Activated naive CD4-positive, alpha-beta T cell treated with anti-CD3 and anti-CD28 coated beads for 36 hours (primary cell): ENCODE results near the gene TPST1. TPM values are rescaled to one million over a fixed set of nuclear protein-coding genes. Genes with fewer than 3 reads are reported as not detected.
"Not testable (repeated sequence)": the region's sequence is repeated elsewhere in the genome, so short reads cannot be mapped to it uniquely, and the experiment has no call there.

ENCODE experiments used
- CTCF ChIA-PET: fragments of 350-600 bp; sonication (Branson Sonifier 250); formaldehyde crosslinking; loops from one replicate; lab custom pipeline; 2021; ENCODE audit warnings: antibody characterized with exemption; lab: Charles Lee
- DNase-seq: peaks from one replicate; pipeline ENCODE4 v3.0.0-alpha.2; 2020
- H3K27ac Mint-ChIP-seq: one replicate; pipeline ENCODE4 v1.8.0; 2021; ENCODE audit warnings: mild to moderate bottlenecking, mixed read lengths
- H3K27me3 Mint-ChIP-seq: one replicate; pipeline ENCODE4 v1.8.0; 2021; ENCODE audit warnings: low read depth, mixed read lengths
- H3K36me3 Mint-ChIP-seq: one replicate; pipeline ENCODE4 v1.8.0; 2021; ENCODE audit warnings: low read depth, mixed read lengths
- H3K4me1 Mint-ChIP-seq: one replicate; pipeline ENCODE4 v1.8.0; 2021; ENCODE audit warnings: low read depth, mixed read lengths
- H3K4me3 Mint-ChIP-seq: one replicate; pipeline ENCODE4 v1.8.0; 2021; ENCODE audit warnings: mild to moderate bottlenecking, moderate library complexity, mixed read lengths
- H3K9me3 Mint-ChIP-seq: one replicate; pipeline ENCODE4 v1.8.0; 2021; ENCODE audit warnings: mixed read lengths
- intact Hi-C: fragments of 100-400 bp; cut with micrococcal nuclease; formaldehyde crosslinking; loops from one replicate; pipeline ENCODE4 v1.15.1; 2023
- total RNA-seq, 2 experiments: library from RNA; stranded (reverse); gene quantifications; one replicate each; pipeline ENCODE4 v1.2.3, GENCODE V29; 2021

TPST1 gene
- total RNA-seq, 2 experiments from 2014 or later = 1.9 to 3.8 TPM

- intact Hi-C loops = no loop called here
- H3K9me3 Mint-ChIP-seq = no peaks in the 10 kb centered on the region
- H3K36me3 Mint-ChIP-seq = no peaks in the 10 kb centered on the region
- no peak for DNase-seq
- no peak overlapping the region for H3K27ac Mint-ChIP-seq
- peaks cover 4% of the 10 kb centered on the region for H3K4me1 Mint-ChIP-seq
- H3K4me3 Mint-ChIP-seq = no peak overlapping the region
- H3K27me3 Mint-ChIP-seq = no peaks in the 10 kb centered on the region
- CTCF ChIA-PET = no interaction called here
These were observed 16.3 kb downstream of the TPST1 start for GRCh38 chr7:66221442-66221841.

GRCh38 chr7:66227808-66228207 lies 22.7 kb downstream of the TPST1 start:
- Mint-ChIP-seq H3K4me1 (no peaks in the 10 kb centered on the region), H3K27ac (no peak overlapping the region), H3K27me3 (no peaks in the 10 kb centered on the region), H3K4me3 (no peak overlapping the region), H3K36me3 (no peaks in the 10 kb centered on the region), H3K9me3 (peaks cover 3% of the 10 kb centered on the region)
- DNase-seq = no peak
- CTCF ChIA-PET = no interaction called here
- intact Hi-C loops = no loop called here

DNA sequence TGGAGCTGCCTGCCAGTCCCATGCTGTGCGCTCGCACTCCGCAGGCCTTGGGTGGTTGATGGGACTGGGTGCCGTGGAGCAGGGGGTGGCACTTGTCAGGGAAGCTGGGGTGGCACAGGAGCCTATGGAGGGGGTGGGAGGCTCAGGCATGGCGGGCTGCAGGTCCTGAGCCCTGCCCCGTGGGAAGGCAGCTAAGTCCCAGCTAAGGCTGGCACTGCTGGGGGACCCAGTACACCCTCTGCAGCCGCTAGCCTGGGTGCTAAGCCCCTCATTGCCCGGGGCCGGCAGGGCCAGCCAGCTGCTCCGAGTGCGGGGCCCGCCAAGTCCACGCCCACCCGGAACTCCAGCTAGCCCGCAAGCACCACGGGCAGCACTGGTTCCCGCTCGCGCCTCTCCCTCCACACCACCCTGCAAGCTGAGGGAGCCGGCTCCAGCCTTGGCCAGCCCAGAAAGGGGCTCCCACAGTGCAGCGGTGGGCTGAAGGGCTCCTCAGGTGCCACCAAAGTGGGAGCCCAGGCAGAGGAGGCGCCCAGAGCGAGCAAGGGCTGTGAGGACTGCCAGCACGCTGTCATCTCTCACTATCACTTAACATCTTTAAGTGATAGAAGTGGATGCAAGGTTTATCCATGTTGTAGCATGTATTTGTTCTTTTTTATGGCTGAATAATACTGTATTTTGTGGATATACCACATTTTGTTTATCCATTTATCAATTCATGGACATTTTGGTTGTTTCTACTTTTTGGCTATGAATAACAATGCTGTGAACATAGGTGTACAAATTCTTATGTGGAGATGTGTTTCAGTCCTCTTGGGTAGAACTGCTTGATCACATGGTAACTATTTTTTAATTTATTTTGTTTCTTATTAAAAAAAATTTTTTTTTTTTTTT lies 26.4 kb downstream of the TPST1 start:
- H3K9me3 Mint-ChIP-seq, H3K4me1 Mint-ChIP-seq, intact Hi-C loops, H3K27ac Mint-ChIP-seq, DNase-seq, H3K27me3 Mint-ChIP-seq, H3K36me3 Mint-ChIP-seq, H3K4me3 Mint-ChIP-seq: not testable (repeated sequence)
- CTCF ChIA-PET = interaction anchor here (0.7 kb wide), 1 partner anchor 145 kb away, joined by 3 read pairs; no protein-coding TSS in a partner anchor

DNA sequence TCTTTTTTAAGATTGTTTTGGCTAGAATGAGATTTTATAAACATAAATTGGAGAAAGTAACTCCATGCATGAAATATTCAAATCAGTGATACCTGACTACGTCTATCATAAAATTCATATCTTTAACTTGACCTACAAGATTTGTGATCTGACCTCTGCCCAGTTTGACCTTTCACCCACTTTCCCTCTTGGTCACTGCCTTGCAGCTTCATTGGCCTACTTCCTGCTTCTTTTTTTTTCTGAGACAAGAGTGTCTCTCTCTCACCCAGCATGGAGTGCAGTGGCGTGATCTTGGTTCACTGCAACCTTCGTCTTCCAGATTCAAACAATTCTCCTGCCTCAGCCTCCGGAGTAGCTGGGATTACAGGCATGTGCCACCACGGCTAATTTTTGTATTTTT lies 28.5 kb downstream of the TPST1 start:
- peaks cover 5% of the 10 kb centered on the region for H3K4me1 Mint-ChIP-seq
- CTCF ChIA-PET = no interaction called here

GRCh38 chr7:66236713-66237303 lies 31.7 kb downstream of the TPST1 start:
- Mint-ChIP-seq H3K36me3 (peaks cover 1% of the 10 kb centered on the region), H3K4me1 (peaks cover 5% of the 10 kb centered on the region), H3K4me3 (no peak overlapping the region), H3K9me3 (peaks cover 5% of the 10 kb centered on the region), H3K27me3 (no peaks in the 10 kb centered on the region), H3K27ac (no peak overlapping the region)
- intact Hi-C loops = no loop called here
- DNase-seq = no peak
- CTCF ChIA-PET = interaction anchor here (0.6 kb wide), 1 partner anchor 139 kb away, joined by 3 read pairs; no protein-coding TSS in a partner anchor

More for the DNA sequence above, 28.5 kb downstream of the TPST1 start:
- DNase-seq = no peak
- peaks cover 1% of the 10 kb centered on the region for H3K36me3 Mint-ChIP-seq
- no peaks in the 10 kb centered on the region for H3K27me3 Mint-ChIP-seq
- peaks cover 5% of the 10 kb centered on the region for H3K9me3 Mint-ChIP-seq
- intact Hi-C loops = no loop called here
- H3K4me3 Mint-ChIP-seq = no peak overlapping the region
- H3K27ac Mint-ChIP-seq = no peak overlapping the region

- H3K4me3 Mint-ChIP-seq = no peak overlapping the region
These were observed 33.0 kb downstream of the TPST1 start for GRCh38 chr7:66237906-66238772.

DNA sequence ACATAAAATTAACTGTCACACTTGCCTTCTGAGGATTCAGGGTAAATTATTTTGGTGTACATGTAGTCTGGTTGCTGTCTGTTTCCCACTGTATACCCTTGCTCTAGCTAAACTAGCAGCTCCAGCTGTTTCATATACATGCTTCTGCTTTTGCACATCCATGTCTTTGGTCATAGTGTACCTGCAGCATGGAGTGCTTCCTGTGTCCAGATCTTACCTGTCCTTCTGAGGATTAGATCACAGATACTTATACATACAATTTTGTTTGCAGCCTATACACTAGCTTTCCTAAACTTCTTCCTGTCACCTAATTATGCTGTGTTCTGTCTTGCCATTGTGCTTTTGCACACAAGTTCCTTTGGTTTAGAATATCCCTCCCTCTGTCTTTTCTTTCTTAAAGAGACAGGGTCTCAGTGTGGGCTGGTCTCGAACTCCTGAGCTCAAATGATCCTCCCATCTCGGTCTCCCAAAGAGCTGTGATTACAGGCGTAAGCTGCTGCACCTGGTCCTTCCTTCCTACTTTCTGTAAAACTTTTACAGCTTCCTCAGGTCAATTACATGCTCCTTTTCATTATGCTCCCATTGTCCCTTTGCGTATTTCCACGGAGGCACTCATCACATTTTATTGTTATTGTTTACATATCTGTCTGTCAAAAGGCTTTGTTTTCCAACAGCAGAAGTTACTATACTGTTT lies 33.8 kb downstream of the TPST1 start:
- intact Hi-C loops = no loop called here
- no peak overlapping the region for H3K27ac Mint-ChIP-seq
- no peak overlapping the region for H3K4me3 Mint-ChIP-seq
- H3K9me3 Mint-ChIP-seq = no peaks in the 10 kb centered on the region
- CTCF ChIA-PET = interaction anchor here (0.6 kb wide), 1 partner anchor 56 kb away, joined by 3 read pairs; no protein-coding TSS in a partner anchor
- DNase-seq = no peak
- no peaks in the 10 kb centered on the region for H3K27me3 Mint-ChIP-seq
- peaks cover 5% of the 10 kb centered on the region for H3K4me1 Mint-ChIP-seq
- H3K36me3 Mint-ChIP-seq = no peaks in the 10 kb centered on the region

More at GRCh38 chr7:66237906-66238772, 33.0 kb downstream of the TPST1 start:
- no peaks in the 10 kb centered on the region for H3K27me3 Mint-ChIP-seq
- CTCF ChIA-PET = interaction anchor here (0.6 kb wide), 1 partner anchor 56 kb away, joined by 3 read pairs; no protein-coding TSS in a partner anchor
- DNase-seq = no peak
- peaks cover 5% of the 10 kb centered on the region for H3K4me1 Mint-ChIP-seq
- no peaks in the 10 kb centered on the region for H3K9me3 Mint-ChIP-seq
- no peaks in the 10 kb centered on the region for H3K36me3 Mint-ChIP-seq
- H3K27ac Mint-ChIP-seq = no peak overlapping the region
- intact Hi-C loops = no loop called here

- CTCF ChIA-PET = interaction anchor here (0.6 kb wide), 1 partner anchor 130 kb away, joined by 5 read pairs; no protein-coding TSS in a partner anchor
- intact Hi-C loops = no loop called here
These were observed 34.3 kb downstream of the TPST1 start for GRCh38 chr7:66239467-66239856.

DNA sequence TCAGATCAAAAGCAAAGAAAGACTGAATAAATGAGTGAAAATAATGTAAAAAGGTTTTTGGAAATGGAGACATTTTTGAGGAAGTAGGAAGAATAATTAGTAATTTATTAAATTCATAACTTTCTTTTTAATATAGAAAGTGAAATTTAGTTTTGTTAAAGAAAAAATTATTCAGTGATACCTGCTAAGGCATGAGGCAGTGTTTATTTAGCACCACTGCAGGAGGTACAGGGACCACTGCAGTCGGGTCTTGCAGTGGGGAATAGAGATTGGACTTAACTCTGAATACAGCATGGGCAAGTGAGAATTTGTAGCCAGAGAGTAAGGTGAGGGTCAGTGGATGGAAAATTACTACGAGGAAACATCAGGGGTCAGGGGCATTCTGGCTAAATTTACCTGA lies 39.9 kb downstream of the TPST1 start:
- H3K4me1 Mint-ChIP-seq = no peaks in the 10 kb centered on the region
- H3K9me3 Mint-ChIP-seq = no peaks in the 10 kb centered on the region
- intact Hi-C loops = no loop called here
- no peak overlapping the region for H3K27ac Mint-ChIP-seq
- H3K4me3 Mint-ChIP-seq = no peak overlapping the region
- no peaks in the 10 kb centered on the region for H3K27me3 Mint-ChIP-seq
- no peak for DNase-seq
- no peaks in the 10 kb centered on the region for H3K36me3 Mint-ChIP-seq
- CTCF ChIA-PET = no interaction called here

More at GRCh38 chr7:66239467-66239856, 34.3 kb downstream of the TPST1 start:
- Mint-ChIP-seq H3K4me1 (peaks cover 5% of the 10 kb centered on the region), H3K9me3 (no peaks in the 10 kb centered on the region), H3K27ac (no peak overlapping the region), H3K4me3 (no peak overlapping the region), H3K27me3 (no peaks in the 10 kb centered on the region), H3K36me3 (no peaks in the 10 kb centered on the region)
- no peak for DNase-seq

DNA sequence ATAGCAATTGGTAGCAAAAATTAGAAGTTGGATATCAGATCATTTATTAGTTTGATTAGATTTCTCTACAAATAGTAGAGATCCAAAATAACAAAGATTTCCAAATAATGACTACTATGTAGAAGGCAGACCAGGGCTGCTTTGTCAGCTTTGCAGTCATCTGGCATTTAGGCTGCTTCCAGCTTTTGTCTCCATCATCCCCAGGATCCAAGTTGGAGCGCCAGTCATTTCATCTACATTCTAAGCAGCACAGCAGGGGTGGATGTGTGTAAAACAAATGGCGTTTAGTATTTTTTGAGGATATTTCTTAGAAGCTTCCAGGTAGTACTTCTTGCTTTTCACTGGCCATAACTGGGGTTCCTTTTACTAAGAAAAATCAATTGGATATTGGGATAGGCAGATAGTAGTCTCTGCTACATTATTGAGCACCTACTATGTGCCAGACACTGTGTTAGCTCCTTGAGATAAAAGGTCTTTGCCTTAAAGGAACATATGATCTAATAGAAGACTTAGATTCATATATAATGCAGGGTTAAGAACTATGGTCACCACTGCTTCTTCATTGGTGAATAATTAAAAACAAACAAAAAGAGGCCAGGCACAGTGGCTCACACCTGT lies 41.5 kb downstream of the TPST1 start:
- Mint-ChIP-seq H3K27ac (no peak overlapping the region), H3K27me3 (no peaks in the 10 kb centered on the region), H3K4me3 (no peak overlapping the region), H3K4me1 (no peaks in the 10 kb centered on the region), H3K9me3 (no peaks in the 10 kb centered on the region), H3K36me3 (no peaks in the 10 kb centered on the region)
- CTCF ChIA-PET = no interaction called here
- intact Hi-C loops = no loop called here
- no peak for DNase-seq

- no peak for DNase-seq
- Mint-ChIP-seq H3K36me3 (no peaks in the 10 kb centered on the region), H3K4me1 (no peaks in the 10 kb centered on the region), H3K9me3 (no peaks in the 10 kb centered on the region), H3K4me3 (no peak overlapping the region), H3K27ac (no peak overlapping the region), H3K27me3 (no peaks in the 10 kb centered on the region)
- CTCF ChIA-PET = no interaction called here
- intact Hi-C loops = no loop called here
These were observed 42.4 kb downstream of the TPST1 start for GRCh38 chr7:66247380-66248078.
